ENCODE data around the gene ATP8A2.
"Not testable (repeated sequence)": the region's sequence is repeated elsewhere in the genome, so short reads cannot be mapped to it uniquely, and the experiment has no call there.

Gene ATP8A2

DNA sequence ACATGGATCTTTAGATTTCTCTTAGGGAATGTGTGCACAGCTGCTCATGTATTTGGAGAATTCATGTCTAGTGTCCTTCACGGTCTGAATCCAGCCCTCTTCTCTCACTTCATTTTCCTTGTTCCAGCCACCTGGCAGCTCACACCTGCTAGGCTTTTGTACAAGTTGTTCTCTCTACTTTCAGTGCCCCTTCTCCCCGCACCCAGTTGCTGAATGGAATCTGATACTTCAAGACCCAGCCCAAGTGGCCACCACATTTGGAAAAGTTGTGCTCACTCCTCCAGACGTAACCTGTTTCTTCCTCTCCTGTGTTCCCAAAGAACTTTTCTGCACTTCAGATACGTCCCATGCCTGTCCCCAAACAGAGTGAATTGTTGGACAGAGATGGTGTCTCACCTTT is 444.5 kb downstream of the ATP8A2 start:
- H3K4me1 ChIP-seq (ENCODE audit: control insufficient read depth, insufficient read depth, low read length, poor library complexity, severe bottlenecking) = no peaks in the 10 kb centered on the region
- WGBS, 2 experiments (ENCODE audit: insufficient coverage in 2 of 2) = 85 to 86% methylated on average over 1 to 2 of the region's 4 CpGs

DNA sequence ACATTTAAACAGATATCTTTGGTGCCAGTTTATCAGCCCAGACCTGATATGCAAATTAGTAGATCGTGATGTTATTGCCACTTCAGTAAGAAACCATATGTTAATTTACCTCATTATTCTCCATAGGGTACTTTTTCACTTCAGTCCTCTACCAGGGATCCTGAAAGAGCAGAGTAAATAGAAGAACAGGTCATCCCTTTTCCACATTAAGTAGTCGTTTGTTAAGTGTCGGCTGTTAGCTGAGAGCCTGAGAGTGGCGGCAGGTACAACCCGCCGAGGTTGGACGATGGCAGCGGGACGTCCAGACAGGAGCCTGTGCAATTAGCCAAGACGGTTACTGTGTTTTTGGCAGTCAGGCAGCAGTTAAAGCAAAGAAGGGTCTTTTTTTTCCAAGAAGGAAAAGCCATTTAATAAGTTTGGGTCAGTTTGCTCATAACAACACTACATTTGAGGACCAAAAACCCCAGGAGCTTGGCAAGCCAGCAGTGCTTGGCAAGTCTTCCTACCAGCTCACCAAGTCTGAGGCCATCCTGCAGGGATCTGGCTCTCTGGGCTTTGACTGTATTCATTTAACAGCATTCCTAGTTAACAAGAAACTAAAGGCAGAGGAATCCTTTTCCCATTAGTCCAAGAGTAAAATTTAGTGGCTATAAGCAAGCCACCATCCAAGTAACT is 448.2 kb downstream of the ATP8A2 start:
- 81 to 86% methylated on average over 5 to 7 of the region's 10 CpGs for WGBS, 2 experiments (ENCODE audit: insufficient coverage in 2 of 2)
- H3K9me3 ChIP-seq (ENCODE audit: control insufficient read depth, low read length) = peaks cover 5% of the 10 kb centered on the region

More for the DNA sequence above, 444.5 kb downstream of the ATP8A2 start:
- Histone ChIP-seq H3K4me3 (ENCODE audit: extremely low read depth, insufficient read depth, low read length, poor library complexity, severe bottlenecking) (no peak overlapping the region), H3K9me3 (ENCODE audit: control insufficient read depth, low read length) (no peaks in the 10 kb centered on the region), H3K27ac (ENCODE audit: low read depth, low read length, severe bottlenecking) (no peak overlapping the region), H3K36me3 (ENCODE audit: control insufficient read depth, insufficient read depth, low read length) (no peaks in the 10 kb centered on the region)

DNA sequence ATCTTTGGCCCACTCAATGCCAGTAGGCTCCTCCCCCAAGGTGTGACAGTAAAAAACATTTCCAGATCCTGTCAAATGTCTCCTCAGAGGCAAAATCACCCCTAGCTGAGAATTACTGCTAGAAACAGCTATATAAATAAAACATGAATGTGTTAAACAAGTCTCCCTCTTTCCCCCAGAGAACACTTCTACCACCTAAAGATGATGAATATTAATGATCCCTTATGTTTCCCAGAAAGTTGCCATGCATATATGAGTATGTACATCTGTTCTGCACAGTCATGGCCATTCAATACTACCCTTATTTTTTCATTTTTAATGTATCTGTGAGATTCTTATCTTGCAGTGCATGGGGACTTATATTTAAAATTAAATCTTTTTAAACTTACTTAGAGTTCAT is 450.0 kb downstream of the ATP8A2 start:
- Histone ChIP-seq H3K27ac (ENCODE audit: low read depth, low read length, severe bottlenecking) (no peak overlapping the region), H3K36me3 (ENCODE audit: control insufficient read depth, insufficient read depth, low read length) (no peaks in the 10 kb centered on the region), H3K4me3 (ENCODE audit: extremely low read depth, insufficient read depth, low read length, poor library complexity, severe bottlenecking) (no peak overlapping the region), H3K4me1 (ENCODE audit: control insufficient read depth, insufficient read depth, low read length, poor library complexity, severe bottlenecking) (no peaks in the 10 kb centered on the region), H3K9me3 (ENCODE audit: control insufficient read depth, low read length) (peaks cover 5% of the 10 kb centered on the region)

More for the DNA sequence above, 448.2 kb downstream of the ATP8A2 start:
- no peaks in the 10 kb centered on the region for H3K36me3 ChIP-seq (ENCODE audit: control insufficient read depth, insufficient read depth, low read length)
- H3K4me3 ChIP-seq (ENCODE audit: extremely low read depth, insufficient read depth, low read length, poor library complexity, severe bottlenecking) = no peak overlapping the region
- no peaks in the 10 kb centered on the region for H3K4me1 ChIP-seq (ENCODE audit: control insufficient read depth, insufficient read depth, low read length, poor library complexity, severe bottlenecking)
- H3K27ac ChIP-seq (ENCODE audit: low read depth, low read length, severe bottlenecking) = no peak overlapping the region

DNA sequence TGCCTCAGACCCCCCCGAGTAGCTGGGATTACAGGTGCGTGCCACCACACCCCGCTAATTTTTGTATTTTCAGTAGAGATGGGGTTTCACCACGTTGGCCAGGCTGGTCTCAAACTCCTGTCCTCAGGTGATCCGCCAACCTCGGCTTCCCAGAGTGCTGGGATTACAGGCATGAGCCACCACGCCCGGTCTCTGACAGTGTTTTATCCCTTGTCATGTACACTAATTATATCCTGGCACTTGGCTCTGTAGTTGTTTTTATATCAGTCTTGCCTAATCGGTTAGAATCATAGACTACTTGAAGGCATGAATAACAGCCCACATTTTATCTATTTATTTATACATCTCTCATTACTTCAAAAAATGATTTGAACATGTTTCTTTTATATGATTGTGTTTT is 455.4 kb downstream of the ATP8A2 start:
- not testable (repeated sequence) for H3K4me1 ChIP-seq (ENCODE audit: control insufficient read depth, insufficient read depth, low read length, poor library complexity, severe bottlenecking); H3K36me3 ChIP-seq (ENCODE audit: control insufficient read depth, insufficient read depth, low read length); H3K27ac ChIP-seq (ENCODE audit: low read depth, low read length, severe bottlenecking); H3K4me3 ChIP-seq (ENCODE audit: extremely low read depth, insufficient read depth, low read length, poor library complexity, severe bottlenecking); H3K9me3 ChIP-seq (ENCODE audit: control insufficient read depth, low read length)
- 88 to 90% methylated on average over 7 to 8 of the region's 9 CpGs for WGBS, 2 experiments (ENCODE audit: insufficient coverage in 2 of 2)

DNA sequence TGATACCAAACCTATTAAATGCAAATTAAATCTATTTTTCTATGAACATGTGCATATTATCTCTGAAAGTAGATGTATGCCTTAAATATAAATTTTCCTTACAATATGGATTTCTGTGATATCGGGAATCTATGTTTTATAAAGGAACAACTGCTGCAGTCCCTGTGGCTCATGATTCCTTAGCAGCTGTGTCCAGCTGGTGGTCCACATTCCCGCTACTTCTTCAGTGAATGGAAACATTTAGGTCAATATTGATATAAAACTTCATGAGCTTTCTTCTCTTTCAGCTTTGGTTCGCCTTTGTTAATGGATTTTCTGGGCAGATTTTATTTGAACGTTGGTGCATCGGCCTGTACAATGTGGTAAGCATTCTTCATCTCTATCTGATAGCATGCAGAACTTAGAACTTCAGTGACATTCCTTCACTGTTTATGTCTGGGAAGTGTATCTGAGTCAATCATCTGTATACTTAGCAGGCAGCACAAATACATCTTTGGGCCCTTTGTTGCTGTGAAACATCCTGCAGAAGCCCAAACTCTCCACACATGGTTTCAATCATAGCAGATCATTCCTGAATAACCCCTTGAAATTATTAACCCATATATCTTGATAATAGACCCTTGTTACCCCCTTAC is 456.2 kb downstream of the ATP8A2 start:
- peaks cover 5% of the 10 kb centered on the region for H3K4me1 ChIP-seq (ENCODE audit: control insufficient read depth, insufficient read depth, low read length, poor library complexity, severe bottlenecking)
- H3K27ac ChIP-seq (ENCODE audit: low read depth, low read length, severe bottlenecking) = peak overlapping the region; percentile 57
- H3K36me3 ChIP-seq (ENCODE audit: control insufficient read depth, insufficient read depth, low read length) = no peaks in the 10 kb centered on the region
- H3K4me3 ChIP-seq (ENCODE audit: extremely low read depth, insufficient read depth, low read length, poor library complexity, severe bottlenecking) = no peak overlapping the region
- WGBS, 2 experiments (ENCODE audit: insufficient coverage in 2 of 2) = 87 to 100% methylated on average over 2 to 3 of the region's 5 CpGs
- peaks cover 5% of the 10 kb centered on the region for H3K9me3 ChIP-seq (ENCODE audit: control insufficient read depth, low read length)

DNA sequence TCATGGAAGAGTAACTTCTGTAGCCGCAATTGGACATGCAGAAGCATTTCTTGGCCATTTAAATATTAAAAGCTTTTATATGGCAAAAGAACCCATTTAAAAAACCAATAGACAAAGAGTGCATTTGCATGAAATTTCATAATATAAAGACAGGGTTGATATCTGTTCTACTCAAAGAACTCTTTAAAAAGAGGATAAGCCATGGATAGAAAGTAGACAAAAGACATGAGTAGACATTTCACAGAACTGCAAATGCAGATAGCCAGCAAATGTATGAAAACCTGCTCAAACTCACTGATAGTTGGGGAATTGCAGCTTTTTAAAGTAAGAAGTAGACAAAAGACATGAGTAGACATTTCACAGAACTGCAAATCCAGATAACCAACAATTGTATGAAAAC is 462.0 kb downstream of the ATP8A2 start:
- no CpG with 5 or more reads among the region's 1 CpG for WGBS, 2 experiments (ENCODE audit: insufficient coverage in 2 of 2)

DNA sequence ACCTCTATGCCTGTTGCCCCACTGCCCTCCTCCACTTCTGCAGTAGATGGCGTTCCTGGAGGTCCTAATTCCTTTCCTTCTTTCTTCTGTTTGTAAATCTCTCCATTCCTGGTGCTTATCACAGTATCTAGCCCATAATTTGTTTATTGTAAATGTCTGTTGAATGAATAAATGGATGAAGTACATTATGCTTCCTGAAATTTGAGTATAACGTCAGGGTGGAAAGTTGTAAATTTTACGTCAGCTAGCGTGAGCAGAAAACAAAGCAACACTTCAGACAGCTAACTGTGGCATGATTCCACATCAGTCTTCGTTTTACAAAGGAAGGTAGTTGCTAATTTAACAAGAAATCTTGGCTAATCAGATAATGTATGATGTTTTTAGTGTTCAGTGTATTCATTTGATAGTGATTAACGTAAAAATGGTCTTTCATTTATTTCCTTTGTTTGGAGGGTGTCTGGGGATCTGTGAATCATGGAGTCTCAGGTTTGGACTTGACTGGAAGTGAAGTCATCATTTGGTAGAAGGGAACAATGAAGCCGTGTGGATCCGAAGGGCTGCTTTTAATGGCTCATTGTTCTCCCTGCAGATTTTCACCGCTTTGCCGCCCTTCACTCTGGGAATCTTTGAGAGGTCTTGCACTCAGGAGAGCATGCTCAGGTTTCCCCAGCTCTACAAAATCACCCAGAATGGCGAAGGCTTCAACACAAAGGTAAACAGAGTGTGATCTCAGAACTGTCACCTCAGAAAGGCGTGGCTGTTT is 465.0 kb downstream of the ATP8A2 start:
- Histone ChIP-seq H3K9me3 (ENCODE audit: control insufficient read depth, low read length) (no peaks in the 10 kb centered on the region), H3K4me1 (ENCODE audit: control insufficient read depth, insufficient read depth, low read length, poor library complexity, severe bottlenecking) (no peaks in the 10 kb centered on the region), H3K27ac (ENCODE audit: low read depth, low read length, severe bottlenecking) (no peak overlapping the region), H3K4me3 (ENCODE audit: extremely low read depth, insufficient read depth, low read length, poor library complexity, severe bottlenecking) (no peak overlapping the region), H3K36me3 (ENCODE audit: control insufficient read depth, insufficient read depth, low read length) (no peaks in the 10 kb centered on the region)
- WGBS, 2 experiments (ENCODE audit: insufficient coverage in 2 of 2) = 98 to 99% methylated on average over 8 to 9 of the region's 12 CpGs

More for the DNA sequence above, 462.0 kb downstream of the ATP8A2 start:
- Histone ChIP-seq H3K4me3 (ENCODE audit: extremely low read depth, insufficient read depth, low read length, poor library complexity, severe bottlenecking) (no peak overlapping the region), H3K36me3 (ENCODE audit: control insufficient read depth, insufficient read depth, low read length) (no peaks in the 10 kb centered on the region), H3K27ac (ENCODE audit: low read depth, low read length, severe bottlenecking) (no peak overlapping the region), H3K4me1 (ENCODE audit: control insufficient read depth, insufficient read depth, low read length, poor library complexity, severe bottlenecking) (no peaks in the 10 kb centered on the region), H3K9me3 (ENCODE audit: control insufficient read depth, low read length) (no peaks in the 10 kb centered on the region)

DNA sequence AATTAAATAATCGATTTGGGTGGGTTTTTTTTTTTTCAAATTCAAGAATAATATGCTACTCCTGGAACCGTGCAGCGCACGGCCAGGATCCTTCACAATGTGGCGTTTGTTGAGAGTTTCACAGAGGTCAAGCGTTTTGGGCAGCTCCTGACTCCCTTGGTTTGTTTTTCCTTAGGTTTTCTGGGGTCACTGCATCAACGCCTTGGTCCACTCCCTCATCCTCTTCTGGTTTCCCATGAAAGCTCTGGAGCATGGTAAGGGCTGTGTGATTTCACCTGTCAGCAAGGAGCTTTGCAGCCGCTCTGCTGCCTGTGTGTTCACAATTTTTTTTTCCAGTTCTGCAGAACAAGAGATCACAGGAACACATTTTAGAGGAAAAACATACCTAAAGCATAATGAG is 467.6 kb downstream of the ATP8A2 start:
- 88 to 96% methylated on average over 5 to 7 of the region's 8 CpGs for WGBS, 2 experiments (ENCODE audit: insufficient coverage in 2 of 2)
- H3K4me3 ChIP-seq (ENCODE audit: extremely low read depth, insufficient read depth, low read length, poor library complexity, severe bottlenecking) = no peak overlapping the region
- no peaks in the 10 kb centered on the region for H3K9me3 ChIP-seq (ENCODE audit: control insufficient read depth, low read length)
- H3K4me1 ChIP-seq (ENCODE audit: control insufficient read depth, insufficient read depth, low read length, poor library complexity, severe bottlenecking) = no peaks in the 10 kb centered on the region
- H3K36me3 ChIP-seq (ENCODE audit: control insufficient read depth, insufficient read depth, low read length) = no peaks in the 10 kb centered on the region
- no peak overlapping the region for H3K27ac ChIP-seq (ENCODE audit: low read depth, low read length, severe bottlenecking)

DNA sequence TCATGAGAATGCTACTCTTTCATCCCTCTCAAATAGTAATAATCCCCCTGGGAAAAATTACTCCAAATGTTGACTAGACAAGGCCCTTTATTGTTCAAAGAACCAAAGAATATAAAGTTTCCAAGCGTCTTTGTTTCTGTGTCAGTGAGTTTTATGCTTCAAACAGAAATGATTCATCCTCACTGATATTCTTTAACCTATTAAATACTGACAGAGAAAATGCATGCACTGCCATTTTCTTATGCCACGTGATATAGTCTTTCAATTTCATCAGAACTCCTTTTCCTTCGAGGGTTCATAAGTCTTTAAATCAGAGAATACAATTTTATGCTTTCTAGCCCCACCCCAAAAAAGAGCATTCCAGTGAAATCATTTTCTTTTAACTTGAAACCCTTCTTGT is 468.5 kb downstream of the ATP8A2 start:
- no peaks in the 10 kb centered on the region for H3K4me1 ChIP-seq (ENCODE audit: control insufficient read depth, insufficient read depth, low read length, poor library complexity, severe bottlenecking)
- 87 to 97% methylated on average over 2 of the region's 3 CpGs for WGBS, 2 experiments (ENCODE audit: insufficient coverage in 2 of 2)
- no peak overlapping the region for H3K4me3 ChIP-seq (ENCODE audit: extremely low read depth, insufficient read depth, low read length, poor library complexity, severe bottlenecking)
- no peaks in the 10 kb centered on the region for H3K36me3 ChIP-seq (ENCODE audit: control insufficient read depth, insufficient read depth, low read length)
- no peaks in the 10 kb centered on the region for H3K9me3 ChIP-seq (ENCODE audit: control insufficient read depth, low read length)
- no peak overlapping the region for H3K27ac ChIP-seq (ENCODE audit: low read depth, low read length, severe bottlenecking)

DNA sequence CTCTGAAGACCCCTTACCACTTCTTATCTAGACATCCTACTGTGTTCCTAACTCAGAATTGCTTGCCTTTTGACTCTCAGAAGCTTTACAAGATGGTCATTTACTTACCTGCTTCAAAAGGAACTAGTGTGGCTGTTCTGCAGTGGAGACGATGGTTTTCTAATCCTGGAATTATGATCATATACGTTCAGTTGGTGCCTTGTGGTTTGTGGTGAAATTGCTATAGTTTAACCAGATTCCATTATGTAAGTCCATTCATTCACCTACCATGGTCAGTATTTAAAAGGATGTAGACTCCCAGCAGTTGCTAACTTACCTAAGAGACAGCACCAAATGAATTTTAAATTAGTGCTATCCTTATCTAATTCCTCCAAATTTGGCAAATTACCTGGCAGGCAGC is 469.2 kb downstream of the ATP8A2 start:
- WGBS, 2 experiments (ENCODE audit: insufficient coverage in 2 of 2) = no CpG with 5 or more reads among the region's 2 CpGs
- Histone ChIP-seq H3K9me3 (ENCODE audit: control insufficient read depth, low read length) (no peaks in the 10 kb centered on the region), H3K4me1 (ENCODE audit: control insufficient read depth, insufficient read depth, low read length, poor library complexity, severe bottlenecking) (no peaks in the 10 kb centered on the region), H3K36me3 (ENCODE audit: control insufficient read depth, insufficient read depth, low read length) (no peaks in the 10 kb centered on the region), H3K4me3 (ENCODE audit: extremely low read depth, insufficient read depth, low read length, poor library complexity, severe bottlenecking) (no peak overlapping the region), H3K27ac (ENCODE audit: low read depth, low read length, severe bottlenecking) (no peak overlapping the region)

DNA sequence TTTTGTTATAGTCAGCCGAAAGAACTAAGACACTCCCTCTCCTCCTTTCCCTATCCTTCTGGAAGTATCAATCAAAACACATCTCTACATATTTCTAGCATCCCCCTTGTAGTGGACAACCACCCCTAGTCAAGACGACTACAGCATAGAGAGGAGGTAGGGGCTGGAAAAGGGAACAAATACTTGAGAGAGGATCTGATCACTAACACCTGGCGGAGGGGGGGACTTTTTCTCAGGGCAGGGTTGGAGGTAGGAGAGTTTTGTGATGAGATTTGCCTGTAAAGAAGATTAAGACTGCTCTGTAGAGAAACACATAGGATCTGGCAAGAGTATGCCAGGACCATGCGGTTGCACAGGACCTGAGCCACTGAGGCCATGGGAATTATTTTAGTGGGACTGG is 471.9 kb downstream of the ATP8A2 start:
- WGBS, 2 experiments (ENCODE audit: insufficient coverage in 2 of 2) = 91% methylated on average over 2 of the region's 4 CpGs

More for the DNA sequence above, 471.9 kb downstream of the ATP8A2 start:
- Histone ChIP-seq H3K27ac (ENCODE audit: low read depth, low read length, severe bottlenecking) (no peak overlapping the region), H3K36me3 (ENCODE audit: control insufficient read depth, insufficient read depth, low read length) (no peaks in the 10 kb centered on the region), H3K4me1 (ENCODE audit: control insufficient read depth, insufficient read depth, low read length, poor library complexity, severe bottlenecking) (no peaks in the 10 kb centered on the region), H3K4me3 (ENCODE audit: extremely low read depth, insufficient read depth, low read length, poor library complexity, severe bottlenecking) (no peak overlapping the region), H3K9me3 (ENCODE audit: control insufficient read depth, low read length) (no peaks in the 10 kb centered on the region)

All from mesodermal cell (in vitro differentiated cells).